Esophagus squamous epithelium (tissue), 4 donors: ENCODE measurements around the gene UCKL1.

Experiments
- CTCF ChIP-seq, 6 experiments: fragments of 450-650 bp in 4 of 6; fragments of 200-600 bp in 2 of 6; sonication (generic) in 2 of 6; IDR thresholded peaks; one replicate each; pipeline ENCODE4 v1.5.1; 2016 to 2019; ENCODE audit warnings: antibody characterized with exemption in 6 of 6, mild to moderate bottlenecking in 4 of 6, moderate library complexity in 4 of 6
- POLR2A ChIP-seq, 4 donors: fragments of 450-650 bp; IDR thresholded peaks; one replicate each; pipeline ENCODE4 v1.6.1; 2017; ENCODE audit warnings: antibody characterized with exemption in 4 of 4, mild to moderate bottlenecking in 4 of 4, moderate library complexity in 3 of 4

GRCh38 chr20:63945031-63945658 lies 11.1 kb downstream of the UCKL1 start:
- no peak for TF ChIP-seq CTCF (IDR thresholded peaks at IDR 0.05)
- no peak for TF ChIP-seq POLR2A (IDR thresholded peaks at IDR 0.05)
